ENCODE data around the gene IGF1R.

The IGF1R gene

DNA sequence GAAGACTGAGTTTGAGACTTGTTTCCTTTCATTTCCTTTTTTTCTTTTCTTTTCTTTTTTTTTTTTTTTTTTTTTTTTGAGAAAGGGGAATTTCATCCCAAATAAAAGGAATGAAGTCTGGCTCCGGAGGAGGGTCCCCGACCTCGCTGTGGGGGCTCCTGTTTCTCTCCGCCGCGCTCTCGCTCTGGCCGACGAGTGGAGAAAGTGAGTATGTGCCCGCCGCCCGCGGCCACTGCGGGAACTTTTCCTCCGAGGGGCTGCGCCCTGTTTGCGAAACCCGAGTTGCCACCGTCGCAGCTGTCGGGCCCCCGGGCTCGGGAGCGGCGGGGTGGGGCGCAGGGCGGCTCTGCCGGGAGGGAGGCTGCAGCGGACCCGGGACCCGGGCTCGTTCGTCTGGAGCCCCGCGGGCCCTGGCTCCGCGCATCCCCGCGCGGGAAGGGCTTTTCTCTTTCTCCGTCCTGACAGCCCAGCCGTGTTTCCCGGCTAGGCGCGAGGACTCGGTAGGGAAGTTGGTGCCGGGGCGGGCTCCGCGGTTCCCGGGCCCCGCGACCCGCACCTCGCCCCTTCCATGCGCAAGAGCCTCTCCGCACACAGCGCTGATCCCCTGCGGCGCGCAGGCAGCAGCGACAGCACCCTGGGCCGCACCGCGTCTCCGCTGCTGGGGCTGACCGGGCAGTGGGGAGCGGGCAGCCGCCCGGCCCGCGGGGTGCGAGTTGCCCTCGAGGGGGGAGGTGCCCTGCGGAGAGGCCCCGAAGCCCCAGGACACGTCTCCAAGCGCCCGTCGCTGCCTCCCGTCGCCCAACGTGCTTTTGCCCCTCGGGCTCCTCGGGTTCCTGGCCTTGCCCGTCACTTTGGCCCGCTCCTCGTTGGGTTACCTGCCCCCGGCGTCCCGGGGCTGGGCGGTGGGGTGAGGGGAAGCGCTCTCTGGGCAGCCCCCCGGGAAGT, 1.4 kb downstream of the IGF1R start:
- DNase-seq, result peak; percentile 60

DNA sequence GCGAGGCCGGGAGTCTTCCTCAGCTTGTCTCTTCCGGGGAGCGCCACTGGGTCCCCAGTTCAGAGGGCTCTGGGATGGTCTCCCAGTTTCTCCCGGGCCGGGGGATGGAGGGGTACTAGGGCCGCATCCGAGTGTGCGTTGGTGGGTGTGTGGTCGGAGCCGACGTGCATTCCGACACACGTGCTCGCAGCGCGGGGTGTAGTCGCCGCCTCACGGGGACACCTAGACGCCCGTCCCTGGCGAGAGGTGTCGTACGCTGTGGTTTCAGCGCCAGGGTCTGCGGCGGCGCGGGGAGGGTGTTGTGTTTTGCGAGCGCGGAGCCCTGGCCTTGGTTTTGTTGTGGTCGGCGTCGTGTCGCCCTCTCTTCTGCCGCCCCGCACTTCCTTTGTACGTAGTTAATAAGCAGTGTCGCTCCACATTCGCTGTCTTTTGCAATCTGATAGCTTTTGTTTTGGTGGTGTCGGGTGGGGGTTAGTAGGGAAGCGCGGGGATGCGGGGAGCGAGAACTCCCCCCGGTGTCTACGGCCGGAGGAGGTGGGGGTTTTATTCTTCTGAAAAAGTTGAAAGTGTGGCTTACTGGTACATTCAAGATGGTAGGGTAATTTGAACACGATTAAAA, 2.2 kb downstream of the IGF1R start:
- DNase-seq, result peak; percentile 40

DNA sequence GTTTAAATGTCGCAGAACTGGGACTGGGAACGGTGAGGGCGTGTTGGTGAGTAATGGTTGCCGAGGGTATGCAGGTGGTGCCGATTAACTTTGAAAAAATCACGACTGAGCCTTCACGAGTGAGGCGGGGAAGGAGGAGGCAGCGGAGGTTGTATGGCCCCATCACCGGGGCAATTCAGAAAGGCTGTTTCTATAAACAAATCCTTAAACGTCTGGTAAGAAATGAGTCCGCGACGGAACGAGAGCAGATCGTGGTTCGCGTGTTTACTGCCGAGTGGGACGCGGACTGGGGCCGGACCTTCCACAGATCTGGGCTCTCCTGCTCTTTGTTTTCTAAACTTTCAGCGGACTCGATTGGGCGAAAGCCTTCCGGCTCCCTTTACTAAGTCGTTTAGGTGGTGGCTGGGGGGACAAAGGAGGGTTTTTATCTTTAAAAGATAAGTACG, 2.7 kb downstream of the IGF1R start:
- DNase-seq, result peak; percentile 24

DNA sequence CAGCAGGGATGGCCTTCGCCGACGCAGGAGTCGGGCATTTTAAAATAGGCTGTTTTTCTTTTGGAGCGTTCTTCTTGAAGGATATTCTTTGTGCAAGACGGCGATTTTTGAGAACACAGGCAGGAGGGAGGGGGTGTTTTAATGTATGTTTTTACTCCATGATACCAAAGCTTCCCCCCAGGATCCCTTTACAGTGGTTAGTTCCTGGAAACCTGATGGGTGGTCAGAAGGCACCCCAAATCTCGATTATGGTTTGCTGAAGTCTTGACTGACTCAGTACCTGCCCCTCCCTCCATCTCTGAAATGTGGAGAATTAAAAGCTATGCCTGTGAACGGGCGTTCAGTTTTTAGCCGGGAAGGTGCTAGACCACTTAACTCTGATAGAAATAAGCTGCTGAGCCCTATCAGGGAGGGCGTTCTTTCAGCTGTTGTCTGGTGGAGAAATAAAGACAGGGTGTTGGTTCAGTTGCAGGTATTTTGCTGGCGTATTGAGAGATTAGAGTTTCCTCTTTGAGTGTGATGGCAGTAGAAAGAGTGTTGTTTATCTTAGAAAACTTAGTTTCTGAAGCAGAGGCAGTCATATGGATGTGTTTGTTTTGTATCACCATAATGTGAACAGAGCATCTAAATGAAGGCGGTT, 3.4 kb downstream of the IGF1R start:
- DNase-seq, result no peak

DNA sequence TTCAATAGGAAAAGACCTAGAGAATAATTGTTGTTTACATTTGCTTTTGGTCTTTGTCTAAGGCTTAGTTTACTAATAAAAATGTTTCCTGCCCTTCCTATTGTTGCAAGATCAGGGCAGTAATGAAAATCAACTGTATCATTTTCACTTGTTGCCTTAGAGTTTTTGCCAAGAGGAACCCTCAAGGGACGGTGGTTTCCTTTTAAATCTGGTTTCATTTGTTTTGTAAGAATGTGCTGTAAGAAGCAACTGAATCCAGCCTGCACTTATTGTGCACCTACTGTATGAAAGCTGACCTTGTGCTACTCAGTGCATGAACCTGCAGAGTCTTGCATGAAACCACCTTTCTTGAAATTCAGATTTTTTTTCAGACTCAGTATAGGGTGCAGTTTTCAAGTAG, 5.3 kb downstream of the IGF1R start:
- no peak for DNase-seq

DNA sequence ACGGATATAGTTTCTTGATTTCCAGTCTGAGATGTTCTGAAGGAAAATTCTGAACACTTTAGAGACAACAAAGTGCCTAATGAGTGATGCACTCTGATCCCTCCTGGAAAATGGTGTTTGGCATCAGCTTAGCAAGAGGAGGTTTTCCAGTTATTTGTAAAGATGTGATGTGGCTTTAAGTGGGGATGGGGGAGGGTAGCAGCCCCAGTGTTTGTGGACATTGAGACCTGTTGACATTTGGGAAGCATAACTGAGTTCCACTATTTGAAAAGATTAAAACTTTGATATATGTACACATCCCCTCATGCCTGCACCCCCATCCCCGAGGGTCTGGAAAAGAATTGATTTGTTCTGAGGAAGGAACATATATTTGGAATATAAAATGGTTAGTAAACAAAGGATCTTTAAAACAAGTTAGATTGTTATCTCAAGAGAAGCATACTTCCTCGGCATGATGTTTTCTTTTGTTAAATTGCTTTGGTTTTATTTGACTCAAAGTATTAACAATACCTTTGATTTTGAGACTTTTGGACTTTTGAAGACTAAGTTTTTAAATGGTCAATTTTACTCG, 6.5 kb downstream of the IGF1R start:
- no peak for DNase-seq

DNA sequence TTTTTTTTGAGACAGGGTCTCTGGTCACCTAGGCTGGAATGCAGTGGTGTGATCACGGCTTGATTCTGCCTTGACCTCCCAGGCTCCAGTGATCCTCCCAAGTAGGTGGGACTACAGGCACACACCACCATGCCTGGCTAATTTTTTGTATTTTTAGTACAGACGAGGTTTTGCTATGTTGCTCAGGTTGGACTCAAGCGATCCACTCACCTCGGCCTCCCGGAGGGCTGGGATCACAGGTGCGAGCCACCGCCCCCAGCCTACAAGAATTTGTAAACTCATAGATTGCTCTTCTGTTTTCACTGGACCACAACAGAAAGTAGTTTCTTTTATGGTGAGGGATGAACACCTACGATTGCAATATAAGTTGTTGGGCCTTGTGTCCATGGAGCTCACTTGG, 7.4 kb downstream of the IGF1R start:
- DNase-seq, result no peak

DNA sequence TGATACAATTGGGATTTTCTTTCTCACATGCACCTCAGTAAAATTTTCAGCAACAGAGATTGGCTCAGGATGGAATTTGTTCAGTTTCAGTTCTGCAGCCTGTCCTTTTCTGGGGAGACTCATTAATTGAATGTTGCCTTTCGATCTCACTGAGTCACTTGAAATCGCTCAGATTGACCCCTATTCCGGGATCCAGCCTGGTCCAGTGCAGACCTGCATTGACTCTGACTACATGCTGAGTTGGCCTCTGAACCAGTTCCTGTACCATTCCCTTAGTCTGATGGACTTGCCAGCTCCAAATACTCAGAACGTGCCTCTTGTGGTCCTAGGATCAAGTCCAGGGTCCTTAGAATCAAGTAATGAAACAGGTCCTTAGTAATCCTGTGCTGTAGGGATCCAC, 9.4 kb downstream of the IGF1R start:
- no peak for DNase-seq

DNA sequence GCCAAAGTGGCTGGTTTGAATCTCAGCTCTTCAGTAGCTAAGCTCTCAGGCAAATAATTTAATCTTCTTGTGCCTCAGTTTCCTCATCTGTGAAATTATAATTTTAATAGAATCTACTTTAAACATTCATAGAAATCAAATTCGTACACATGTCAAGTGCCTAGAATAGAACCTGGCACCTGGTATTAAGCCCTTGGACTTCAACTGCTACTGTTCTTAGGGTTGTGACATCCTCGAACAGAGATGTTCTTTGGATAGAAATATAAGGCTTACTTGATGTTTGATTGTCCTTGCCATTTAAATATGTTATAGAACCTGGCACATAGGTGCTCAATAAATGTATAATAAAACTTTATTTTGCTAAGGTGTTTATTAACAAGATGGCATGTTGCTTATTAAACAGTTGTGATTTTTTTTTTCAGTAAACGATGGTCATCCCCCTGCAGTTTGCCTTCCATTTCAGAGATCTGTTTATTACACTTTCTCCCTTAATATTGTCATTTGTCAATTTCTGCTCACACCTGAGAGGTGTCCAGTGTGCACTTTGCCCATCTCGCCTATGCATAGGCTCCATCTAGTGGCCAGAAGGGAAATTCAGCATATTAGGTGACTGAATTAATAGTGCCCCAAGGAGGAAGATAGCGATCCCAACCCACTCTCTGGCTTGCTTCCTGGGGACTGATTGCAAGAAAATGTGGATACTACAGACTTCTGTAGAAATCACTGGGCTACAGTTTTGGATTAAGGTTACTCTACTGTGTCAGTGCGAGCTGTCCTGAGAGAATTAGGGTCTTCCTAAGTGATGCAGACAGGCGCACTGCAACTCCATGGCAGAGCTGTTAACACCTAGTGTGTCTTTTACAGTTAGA, 10.7 kb downstream of the IGF1R start:
- DNase-seq, result no peak

DNA sequence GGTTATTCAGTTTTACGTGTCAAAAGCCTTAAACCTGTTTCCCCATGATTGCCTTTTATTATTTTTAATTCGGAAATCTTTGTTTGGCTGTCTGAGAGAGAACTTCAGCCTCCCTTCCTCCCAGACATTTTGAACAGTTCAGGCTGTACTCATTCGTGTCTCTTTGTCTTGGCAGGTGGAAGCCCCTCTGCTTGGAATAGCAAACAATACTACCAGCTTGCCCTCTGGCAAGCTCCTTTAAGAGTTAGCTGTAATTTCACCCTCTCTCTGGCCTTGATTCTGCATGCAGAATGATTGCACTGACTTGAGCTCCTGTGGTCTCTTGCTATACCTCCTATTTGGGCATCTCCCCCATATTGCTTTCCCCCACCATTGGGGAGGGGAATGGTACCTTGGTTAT, 11.7 kb downstream of the IGF1R start:
- no peak for DNase-seq

DNA sequence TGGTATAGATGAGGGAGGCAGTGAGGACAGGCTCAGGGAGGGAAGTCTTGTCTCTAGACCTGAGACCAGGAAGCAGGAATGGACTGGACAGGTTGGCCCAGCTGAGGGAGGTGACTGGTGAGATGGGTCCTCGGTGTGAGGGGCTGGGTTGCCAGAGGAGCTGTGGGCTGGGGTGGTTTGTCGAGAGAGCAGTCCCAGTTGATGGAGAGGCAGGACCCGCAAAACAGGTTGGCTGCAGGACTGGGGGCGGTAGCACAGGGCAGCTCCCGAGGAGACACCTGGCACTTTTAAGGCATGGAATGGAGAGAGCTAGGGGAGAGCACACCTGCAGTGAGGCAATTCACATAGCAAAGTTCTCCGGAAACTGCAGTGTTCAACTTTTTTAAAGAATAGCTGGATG, 14.7 kb downstream of the IGF1R start:
- DNase-seq, result no peak

DNA sequence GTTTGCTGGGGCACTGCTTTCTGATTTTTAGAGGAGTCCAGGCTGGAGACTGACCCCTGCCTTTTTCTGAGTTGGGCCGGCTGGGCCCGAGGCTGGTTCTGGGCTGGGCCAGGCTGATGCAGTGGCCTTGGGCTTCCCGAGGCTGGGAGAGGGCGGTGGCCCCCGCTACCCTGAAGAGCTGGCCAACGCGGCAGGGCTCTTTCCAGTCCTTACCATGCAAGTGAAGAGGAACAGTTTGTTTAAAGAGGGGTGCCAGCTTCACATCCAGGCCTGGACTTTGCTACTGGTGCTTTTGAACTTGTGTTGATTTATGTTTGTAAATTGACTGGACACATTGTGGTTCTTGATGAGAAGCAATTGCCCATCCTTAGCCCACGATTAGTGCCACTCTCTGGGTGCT, 15.3 kb downstream of the IGF1R start:
- no peak for DNase-seq

DNA sequence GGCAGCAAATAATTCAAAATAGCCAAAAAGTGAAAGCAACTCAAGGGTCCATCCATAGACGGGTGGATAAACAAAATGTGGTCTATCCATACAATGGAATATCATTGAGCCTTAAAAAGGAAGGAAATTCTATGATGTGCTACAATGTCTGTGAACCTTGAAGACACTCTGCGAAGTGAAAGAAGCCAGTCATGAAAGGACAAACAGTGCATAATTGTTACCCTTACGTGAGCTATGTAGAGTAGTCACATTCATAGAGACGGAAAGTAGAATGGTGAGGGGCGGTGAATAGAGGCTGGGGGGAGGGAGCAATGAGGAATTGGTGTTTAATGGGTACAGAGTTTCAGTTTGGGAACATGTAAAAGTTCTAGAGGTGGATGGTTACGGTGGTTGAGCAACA, 18.1 kb downstream of the IGF1R start:
- no peak for DNase-seq

DNA sequence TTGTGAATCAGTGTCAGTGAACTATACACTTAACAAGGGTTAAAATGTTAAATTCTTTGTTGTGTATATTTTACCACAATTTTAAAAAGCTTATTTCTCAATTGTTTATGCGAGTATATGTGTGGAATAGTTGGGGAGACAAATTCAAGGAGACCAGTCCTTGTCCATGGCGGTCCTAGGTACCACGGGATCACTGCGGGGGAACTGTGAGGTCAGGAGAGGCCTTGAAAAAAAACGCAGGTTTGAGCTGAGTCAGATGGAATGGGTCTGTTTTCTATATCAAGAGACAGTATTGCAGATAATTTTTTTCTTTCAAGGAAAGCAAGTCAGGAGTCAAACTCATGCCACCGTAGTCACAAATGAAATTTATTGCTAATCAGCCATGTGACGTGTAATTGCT, 18.5 kb downstream of the IGF1R start:
- DNase-seq, result no peak

DNA sequence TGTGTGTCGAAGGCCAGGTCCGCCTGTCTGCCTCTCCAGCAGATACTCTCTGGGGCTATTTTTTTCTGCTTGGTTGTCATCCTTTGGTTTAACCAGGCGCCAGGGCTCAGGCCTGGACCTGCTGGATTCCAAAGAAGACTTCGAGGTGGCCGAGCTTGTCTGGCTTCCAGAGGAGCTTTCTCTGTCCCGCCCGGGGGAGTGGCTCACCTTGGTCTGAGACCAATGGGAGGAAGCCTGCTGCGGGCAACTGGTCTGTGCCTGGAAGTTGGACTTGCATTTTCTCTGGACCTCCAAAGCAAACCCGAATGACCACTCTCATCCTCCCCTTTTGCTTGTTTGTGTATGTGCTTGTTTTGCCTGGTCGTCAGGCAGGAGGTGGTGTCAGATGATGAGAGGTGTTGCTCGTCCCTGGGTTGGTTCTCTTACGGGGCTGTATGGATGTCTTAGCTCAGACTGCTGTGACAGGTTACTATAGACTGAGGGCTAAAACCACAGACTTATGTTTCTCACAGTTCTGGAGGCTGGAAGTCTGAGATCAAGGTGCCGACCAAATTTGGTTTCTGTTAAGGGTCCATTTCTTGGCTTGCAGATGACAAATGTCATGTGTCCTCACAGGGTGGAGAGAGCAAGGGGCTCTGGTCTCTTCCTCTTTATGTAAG, 19.3 kb downstream of the IGF1R start:
- no peak for DNase-seq

DNA sequence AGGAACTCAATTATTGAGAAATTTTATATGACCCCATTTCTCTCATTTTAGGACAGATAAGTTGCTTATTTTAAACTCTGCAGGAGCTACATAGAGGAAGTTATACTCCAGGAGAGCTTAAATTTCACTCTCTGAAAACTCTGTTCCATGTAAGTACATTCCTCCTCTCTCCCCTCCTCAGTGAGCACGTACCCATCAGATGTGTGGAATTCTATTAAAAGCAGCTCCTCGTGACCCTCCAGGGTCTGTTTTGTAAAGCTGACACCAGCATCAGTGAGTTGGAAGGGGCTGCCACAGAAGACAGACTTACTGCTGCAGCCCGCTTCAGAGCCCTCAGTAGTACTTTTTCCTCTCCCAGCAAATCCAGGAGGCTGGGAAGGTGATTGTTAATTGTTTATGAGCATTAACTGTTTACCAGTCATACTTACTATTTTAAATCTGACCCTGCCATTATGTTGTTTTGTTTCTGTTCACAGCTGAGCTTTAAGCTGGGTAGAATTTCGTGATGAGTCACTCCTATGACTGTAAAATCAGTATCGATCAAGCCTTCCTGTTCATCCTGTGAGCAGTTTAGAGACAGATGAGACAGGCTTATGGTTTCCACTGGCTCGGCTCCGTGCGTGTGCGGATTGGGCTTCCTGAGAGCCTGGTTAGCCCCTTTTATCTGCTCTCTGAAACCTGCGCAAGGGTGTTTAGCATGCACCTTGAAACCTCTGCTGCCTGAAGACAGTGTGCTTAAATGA, 20.4 kb downstream of the IGF1R start:
- DNase-seq, result peak; percentile 72

DNA sequence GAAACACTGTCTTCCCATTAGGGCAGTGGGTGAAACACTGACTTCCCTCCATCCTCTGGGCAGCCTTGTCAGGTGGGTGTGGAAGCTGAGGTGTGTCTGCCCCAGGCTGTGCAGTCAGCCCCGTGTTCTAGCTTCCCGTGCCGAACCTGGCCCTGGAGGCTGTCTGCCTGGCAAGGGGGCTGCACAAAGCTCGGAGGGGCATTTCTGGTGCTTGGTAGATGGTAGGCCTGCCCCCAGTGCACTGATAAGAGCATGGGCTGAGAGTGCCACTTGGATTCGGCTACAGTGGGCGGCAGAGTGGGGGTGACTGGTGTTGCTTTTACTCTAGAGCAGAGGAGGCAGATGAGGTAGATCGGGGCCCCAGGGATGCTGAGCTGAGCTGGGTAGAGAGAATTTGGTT, 21.3 kb downstream of the IGF1R start:
- no peak for DNase-seq

DNA sequence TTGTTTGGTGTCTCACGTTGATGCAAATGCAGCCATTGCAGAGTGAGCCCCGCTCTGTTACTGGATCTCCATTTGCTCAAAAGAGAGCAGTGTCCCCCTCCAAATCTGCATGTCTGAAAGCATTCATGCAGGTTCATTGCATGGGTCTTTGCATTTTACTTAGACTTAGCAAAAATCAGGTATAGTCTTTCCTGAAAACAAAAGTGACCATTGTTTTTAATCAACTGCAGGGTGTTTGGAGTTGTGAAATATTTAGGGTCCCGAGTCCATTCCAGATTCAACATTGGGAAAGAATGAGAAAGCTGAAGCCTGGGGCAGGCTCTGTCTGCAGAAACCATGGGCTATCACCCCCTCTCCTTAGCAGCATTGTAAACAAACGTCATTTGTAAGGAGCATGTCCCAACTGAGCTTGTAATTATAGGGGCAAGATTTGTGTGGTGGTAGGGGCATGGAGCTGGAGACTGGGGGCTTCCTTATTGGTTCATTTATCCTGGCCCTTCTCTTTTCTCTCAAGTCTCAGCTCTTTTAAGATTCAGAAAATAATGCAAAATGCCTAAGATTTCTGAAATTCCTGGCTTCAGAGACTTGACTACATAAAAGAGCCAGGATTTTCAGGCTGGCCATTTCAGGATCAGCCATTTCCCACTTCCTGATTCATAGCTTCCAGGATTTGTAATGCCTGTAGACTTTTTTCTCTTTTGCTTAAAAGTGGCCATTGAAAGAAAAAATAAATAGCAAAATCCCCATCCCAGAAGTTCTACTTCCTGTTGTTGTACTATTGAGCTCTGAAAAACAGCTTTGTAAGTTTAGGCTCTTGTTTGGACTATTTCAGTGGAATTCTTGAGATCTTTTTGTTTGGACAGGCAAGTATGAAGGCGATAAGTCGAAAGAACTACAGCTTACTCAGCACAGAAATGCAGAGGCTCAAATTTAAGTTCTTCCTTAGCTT, 23.0 kb downstream of the IGF1R start:
- DNase-seq, result no peak

DNA sequence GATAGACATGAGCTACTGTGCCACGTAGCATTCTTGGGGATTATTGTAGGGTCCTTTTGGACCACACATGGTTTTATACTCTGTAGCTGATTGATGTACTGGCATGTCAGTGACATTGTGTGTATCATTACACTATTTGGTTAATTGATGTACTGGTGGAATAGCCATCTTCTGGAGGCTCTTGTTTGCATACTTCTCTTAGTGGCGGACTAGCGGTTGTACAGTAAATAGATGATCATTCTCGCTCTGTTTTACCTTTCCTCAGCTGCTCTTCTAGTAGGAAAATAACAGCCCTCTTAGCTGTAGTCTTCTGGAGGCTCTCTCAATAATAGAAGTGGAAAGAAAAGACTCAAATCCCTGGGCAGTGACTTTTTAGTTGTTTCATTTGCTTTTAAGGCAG, 24.8 kb downstream of the IGF1R start:
- DNase-seq, result no peak

DNA sequence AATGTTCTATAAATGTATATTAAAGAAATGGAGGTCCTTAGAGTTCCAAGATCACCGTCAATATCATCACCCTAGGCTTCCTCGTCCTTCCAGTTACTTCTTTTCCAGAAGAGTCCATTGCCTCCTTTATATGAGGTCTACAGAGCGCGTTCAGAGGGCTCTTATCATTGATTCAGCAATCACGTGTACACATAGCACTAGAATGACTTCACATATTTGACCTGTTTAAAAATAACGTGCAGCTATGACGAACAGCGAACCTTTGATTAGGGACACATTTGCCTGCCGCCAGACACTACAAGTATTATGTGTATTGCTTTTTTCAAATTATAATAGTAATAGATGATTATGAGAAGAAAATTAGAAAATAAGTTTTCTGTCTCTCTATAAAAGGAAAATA, 26.0 kb downstream of the IGF1R start:
- no peak for DNase-seq

Data from stimulated activated CD4-positive, alpha-beta T cell treated with anti-CD3 and anti-CD28 coated beads, Interleukin-1b, Interleukin-23, amount 100 ng/mL, for 48 hours (primary cell).